ENCODE results near the gene FGF7. TPM values are rescaled to one million over a fixed set of nuclear protein-coding genes. Genes with fewer than 3 reads are reported as not detected.

Gene FGF7
- total RNA-seq (not detected in 2 replicates), polyA plus RNA-seq (not detected in 2 replicates), polyA minus RNA-seq (not detected in 2 replicates), Bru-seq, nascent RNA (percentile 23 among the genes with signal in this experiment), BruChase-seq, experiment 1, labeled RNA remaining after a 6-hour chase (percentile 30 among the genes with signal in this experiment), BruChase-seq, experiment 2, labeled RNA remaining after a 2-hour chase (percentile 26 among the genes with signal in this experiment)
- polyA plus RNA-seq (2011; cell fraction: cytosol; rRNA removed) = not detected in 2 replicates
- polyA plus RNA-seq (2011; cell fraction: nucleus; rRNA removed) = 0.11 TPM in 1 of 2 replicates, not detected in the other
- polyA plus RNA-seq (2012) = not detected in 2 replicates
- 8.6 TPM for polyA minus RNA-seq (2011; cell fraction: cytosol; rRNA and poly(A)+ RNA removed)
- 0.14 and 0.19 TPM in 2 replicates for polyA minus RNA-seq (2011; cell fraction: nucleus; rRNA and poly(A)+ RNA removed)
- long read RNA-seq = 0 reads

DNA sequence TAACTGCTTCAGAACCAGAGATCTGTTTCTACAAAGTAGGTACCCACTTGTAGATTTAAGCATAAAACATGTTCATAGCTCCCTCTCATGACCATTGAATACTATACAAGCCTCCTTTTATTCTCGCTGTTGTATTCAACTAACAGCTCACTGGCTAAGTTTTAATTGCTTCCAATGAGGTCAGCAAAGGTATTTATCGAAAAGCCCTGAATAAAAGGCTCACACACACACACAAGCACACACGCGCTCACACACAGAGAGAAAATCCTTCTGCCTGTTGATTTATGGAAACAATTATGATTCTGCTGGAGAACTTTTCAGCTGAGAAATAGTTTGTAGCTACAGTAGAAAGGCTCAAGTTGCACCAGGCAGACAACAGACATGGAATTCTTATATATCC, at the start of gene FGF7:
TSS of gene FGF7 (plus strand) at position 222 of the 400 bp plus-strand sequence. CDS start 1,056 bp downstream, outside the sequence.
- Histone ChIP-seq H3K27ac (ENCODE audit: insufficient read depth, low read depth, low read length) (no peak within 1 kb of the TSS), H3K9me1 (replicated peaks; ENCODE audit: control insufficient read depth, extremely low read depth, insufficient read depth, low read length) (no peaks in the 10 kb centered on the region), H3K27me3 (ENCODE audit: control insufficient read depth in 2 of 2, insufficient read depth in 2 of 2, low read length in 2 of 2) (peaks cover 0 to 9% of the 10 kb centered on the region in 2 experiments), H3K4me3 (replicated peaks in 1 of 3; ENCODE audit: insufficient read depth in 1 of 3, low read depth in 1 of 3, low read length in 3 of 3) (peak within 1 kb of the TSS in 1 of 3 experiments; percentile 9), H3K9ac (replicated peaks; ENCODE audit: extremely low read depth, insufficient read depth, low read length) (no peak within 1 kb of the TSS), H2AFZ (ENCODE audit: low read depth, low read length) (no peak within 1 kb of the TSS), H3K4me1 (ENCODE audit: control insufficient read depth, extremely low read depth, insufficient read depth, low read length) (peaks cover 2% of the 10 kb centered on the region), H3K4me2 (ENCODE audit: insufficient read depth, low read length) (peak within 1 kb of the TSS; percentile 47), H3K79me2 (ENCODE audit: control insufficient read depth, insufficient read depth, low read length) (no peaks in the 10 kb centered on the region), H3K36me3 (ENCODE audit: control insufficient read depth in 2 of 2, extremely low read depth in 1 of 2, insufficient read depth in 2 of 2, low read length in 2 of 2) (no peaks in the 10 kb centered on the region), H3K9me3 (replicated peaks; ENCODE audit: control insufficient read depth, insufficient read depth, low read length) (no peaks in the 10 kb centered on the region), H4K20me1 (replicated peaks; ENCODE audit: control insufficient read depth, extremely low read depth, insufficient read depth, low read length) (no peaks in the 10 kb centered on the region)
- DNase-seq (ENCODE audit: low read depth, low spot score) (no peak), FAIRE-seq (no peak)
- BruUV-seq (replicated peaks) = no TSS peak
- CTCF ChIA-PET = interaction anchor here (0.6 to 5.8 kb wide), 26 partner anchors 9 to 722 kb away, joined by 3 to 282 read pairs (median 4); partner anchors contain the start of genes CEP152 and GALK2
- POLR2A ChIA-PET = no interaction called here
- dilution Hi-C loops (cut with MboI; ENCODE audit: extremely low pct_ligation_motif_present, low sequenced_read_pairs) = no loop called here
- intact Hi-C loops (cut with micrococcal nuclease) = loop anchor here (5.0 kb wide), 1 partner anchor 724 kb away; no protein-coding TSS in a partner anchor
- TF ChIP-seq GATA2 (IDR thresholded peaks at IDR 0.05; ENCODE audit: insufficient read depth, insufficient read length, low read depth, low read length) (no peak), MYC (IDR thresholded peaks at IDR 0.05; ENCODE audit: low read depth, low read length) (no peak), EZH2 (IDR thresholded peaks at IDR 0.05; ENCODE audit: borderline replicate concordance, low read depth, low read length, severe bottlenecking) (no peak), JUN (IDR thresholded peaks at IDR 0.05; ENCODE audit: borderline replicate concordance, insufficient read depth, insufficient read length, low read depth) (no peak), POLR2AphosphoS5 (IDR thresholded peaks at IDR 0.05; ENCODE audit: insufficient read depth, low read depth, low read length) (no peak), FOS (IDR thresholded peaks at IDR 0.05; ENCODE audit: borderline replicate concordance, insufficient read depth, low read length) (no peak)
- TF ChIP-seq, protein P1, sequence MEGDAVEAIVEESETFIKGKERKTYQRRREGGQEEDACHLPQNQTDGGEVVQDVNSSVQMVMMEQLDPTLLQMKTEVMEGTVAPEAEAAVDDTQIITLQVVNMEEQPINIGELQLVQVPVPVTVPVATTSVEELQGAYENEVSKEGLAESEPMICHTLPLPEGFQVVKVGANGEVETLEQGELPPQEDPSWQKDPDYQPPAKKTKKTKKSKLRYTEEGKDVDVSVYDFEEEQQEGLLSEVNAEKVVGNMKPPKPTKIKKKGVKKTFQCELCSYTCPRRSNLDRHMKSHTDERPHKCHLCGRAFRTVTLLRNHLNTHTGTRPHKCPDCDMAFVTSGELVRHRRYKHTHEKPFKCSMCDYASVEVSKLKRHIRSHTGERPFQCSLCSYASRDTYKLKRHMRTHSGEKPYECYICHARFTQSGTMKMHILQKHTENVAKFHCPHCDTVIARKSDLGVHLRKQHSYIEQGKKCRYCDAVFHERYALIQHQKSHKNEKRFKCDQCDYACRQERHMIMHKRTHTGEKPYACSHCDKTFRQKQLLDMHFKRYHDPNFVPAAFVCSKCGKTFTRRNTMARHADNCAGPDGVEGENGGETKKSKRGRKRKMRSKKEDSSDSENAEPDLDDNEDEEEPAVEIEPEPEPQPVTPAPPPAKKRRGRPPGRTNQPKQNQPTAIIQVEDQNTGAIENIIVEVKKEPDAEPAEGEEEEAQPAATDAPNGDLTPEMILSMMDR (IDR thresholded peaks at IDR 0.05; ENCODE audit: extremely low read depth in 1 of 2, insufficient read depth in 1 of 2, low read depth in 1 of 2, low read length in 2 of 2) = no peak
- TF ChIP-seq, protein P2, sequence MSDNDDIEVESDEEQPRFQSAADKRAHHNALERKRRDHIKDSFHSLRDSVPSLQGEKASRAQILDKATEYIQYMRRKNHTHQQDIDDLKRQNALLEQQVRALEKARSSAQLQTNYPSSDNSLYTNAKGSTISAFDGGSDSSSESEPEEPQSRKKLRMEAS (IDR thresholded peaks at IDR 0.05; ENCODE audit: insufficient read depth, insufficient read length) = no peak
